Activated CD4-positive, alpha-beta T cell treated with anti-CD3 and anti-CD28 coated beads, Interleukin-2, Interleukin-6, amounts not matched to agents 100 ng/mL and 50 ng/mL, durations not matched to agents 16 hours and 8 hours (primary cell): Measurements from ENCODE around the gene ZNF610.
"Not testable (repeated sequence)": the region's sequence is repeated elsewhere in the genome, so short reads cannot be mapped to it uniquely, and the experiment has no call there.

ENCODE experiments used
- DNase-seq: peaks from one replicate; pipeline ENCODE4 v3.0.0-alpha.2; 2020

The ZNF610 gene

GRCh38 chr19:52336117-52336790 is at the start of gene ZNF610:
TSS of gene ZNF610 (plus strand) at chr19:52336243. CDS start at chr19:52349173, 12,930 bp downstream.
- DNase-seq, result peak; percentile 84

DNA sequence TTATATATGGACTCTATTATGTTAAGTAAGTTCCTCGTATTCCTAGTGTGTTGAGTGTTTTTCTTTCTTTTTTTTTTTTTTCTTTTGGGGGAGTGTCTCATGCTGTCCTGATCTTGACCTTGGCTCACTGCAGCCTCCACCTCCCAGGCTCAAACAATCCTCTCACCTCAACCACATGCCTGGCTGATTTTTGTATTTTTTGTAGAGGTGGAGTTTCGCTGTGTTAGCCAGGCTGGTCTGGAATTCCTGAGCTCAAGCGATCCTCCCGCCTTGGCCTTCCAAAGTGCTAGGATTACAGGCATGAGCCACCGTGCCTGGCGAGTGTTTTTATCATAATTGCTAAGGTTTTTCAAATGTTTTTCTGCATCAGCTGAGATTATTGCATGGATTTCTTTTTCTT is 49.8 kb upstream of the ZNF610 start:
- no peak for DNase-seq

- DNase-seq, result no peak
Measured at GRCh38 chr19:52291781-52292180, 44.3 kb upstream of the ZNF610 start.

DNA sequence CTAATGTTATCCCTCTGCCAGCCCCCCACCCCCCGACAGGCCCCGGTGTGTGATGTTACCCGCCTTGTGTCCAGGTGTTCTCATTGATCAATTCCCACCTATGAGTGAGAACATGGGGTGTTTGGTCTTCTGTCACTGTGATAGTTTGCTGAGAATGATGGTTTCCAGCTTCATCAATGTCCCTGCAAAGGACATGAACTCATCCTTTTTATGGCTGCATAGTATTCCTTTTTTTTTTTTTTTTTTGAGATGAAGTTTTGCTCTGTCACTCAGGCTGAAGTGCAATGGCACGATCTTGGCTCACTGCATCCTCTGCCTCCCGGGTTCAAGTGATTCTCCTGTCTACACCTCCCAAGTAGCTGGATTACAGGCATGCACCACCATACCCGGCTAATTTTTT is 43.1 kb upstream of the ZNF610 start:
- DNase-seq, result not testable (repeated sequence)

DNA sequence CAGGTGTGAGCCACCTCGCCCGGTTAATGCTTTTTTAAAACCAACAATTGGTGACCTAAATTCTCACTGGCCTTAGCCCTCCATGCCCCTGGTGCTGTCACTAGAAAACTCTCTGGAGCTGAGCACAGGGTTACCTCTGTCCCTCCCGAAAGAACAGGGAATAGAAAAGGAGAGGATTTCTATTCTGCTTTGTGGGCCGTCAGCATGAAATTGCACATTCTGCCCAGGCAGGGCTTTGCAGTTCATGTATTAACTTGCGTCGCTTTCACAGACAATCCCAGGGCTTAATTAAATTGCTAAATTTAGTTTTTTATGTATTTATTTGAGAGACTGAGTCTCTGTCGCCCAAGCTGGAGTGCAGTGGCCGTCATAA is 39.7 kb upstream of the ZNF610 start:
- no peak for DNase-seq

- DNase-seq, result peak; percentile 80
Measured at GRCh38 chr19:52296773-52297600, 39.1 kb upstream of the ZNF610 start, which contains the start of gene ZNF480. TSS of gene ZNF480 (plus strand) at chr19:52297169. CDS start at chr19:52300413, 3,244 bp downstream.

DNA sequence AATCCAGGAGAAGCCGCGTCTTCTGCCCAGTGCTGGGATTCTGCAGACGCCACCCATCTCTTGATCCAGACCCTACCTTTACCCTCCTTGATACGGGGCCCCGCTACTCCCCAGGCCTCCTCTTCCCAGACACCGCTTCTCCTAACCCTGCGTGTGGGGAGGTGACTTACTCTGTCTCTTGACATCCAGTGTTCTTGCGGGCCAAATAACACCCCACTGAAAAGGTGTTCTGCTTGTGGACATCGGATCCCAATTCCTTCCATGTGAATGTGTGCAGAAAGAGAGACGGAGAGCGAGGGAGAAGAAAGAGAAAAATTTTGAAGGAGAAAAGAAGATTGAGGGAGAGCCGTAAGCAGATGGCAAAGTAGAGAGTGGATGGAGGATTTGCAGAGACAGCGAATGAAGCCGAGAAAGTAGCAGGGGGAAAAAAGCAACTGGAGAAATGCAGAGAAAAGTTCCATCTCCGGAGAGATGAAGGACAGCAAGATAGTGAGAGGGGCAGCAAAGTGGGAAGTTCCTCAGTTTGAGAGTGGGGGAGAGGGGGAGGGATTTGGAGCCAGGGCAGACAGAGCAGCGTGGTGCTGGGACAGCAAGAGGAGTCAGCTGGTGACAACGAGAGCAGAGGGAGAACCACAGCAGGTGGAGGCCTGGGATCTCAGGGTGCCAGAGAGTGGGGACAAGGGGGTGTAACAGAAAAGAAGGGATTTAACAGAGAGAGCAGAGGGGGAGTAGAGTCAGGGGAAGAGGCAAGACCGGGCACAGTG is 38.3 kb upstream of the ZNF610 start:
- no peak for DNase-seq

DNA sequence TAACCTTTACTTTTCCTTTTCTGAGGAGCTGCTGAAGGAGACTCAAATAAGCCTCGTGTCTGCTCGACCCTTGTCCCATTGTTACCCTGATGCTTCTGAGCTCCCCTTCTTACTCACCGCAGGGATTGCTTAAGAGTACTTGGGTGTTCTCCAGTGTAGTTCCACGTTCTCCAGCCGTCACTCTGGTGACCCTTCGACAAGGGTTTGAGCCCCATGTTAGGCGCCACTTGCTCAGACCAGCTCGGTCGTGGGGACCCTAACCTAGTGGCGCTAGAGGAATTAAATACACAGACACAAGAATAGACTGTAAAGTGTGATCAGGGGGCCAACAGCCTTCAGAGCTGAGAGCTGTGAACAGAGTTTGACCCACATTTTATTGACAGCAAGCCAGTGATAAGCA is 28.8 kb upstream of the ZNF610 start:
- no peak for DNase-seq

- DNase-seq, result no peak
Measured at GRCh38 chr19:52322429-52322828, 13.6 kb upstream of the ZNF610 start.

- no peak for DNase-seq
Measured at GRCh38 chr19:52331757-52332156, 4.3 kb upstream of the ZNF610 start.

- DNase-seq, result no peak
Measured at GRCh38 chr19:52335768-52336116, 301 bp upstream of the ZNF610 start.

DNA sequence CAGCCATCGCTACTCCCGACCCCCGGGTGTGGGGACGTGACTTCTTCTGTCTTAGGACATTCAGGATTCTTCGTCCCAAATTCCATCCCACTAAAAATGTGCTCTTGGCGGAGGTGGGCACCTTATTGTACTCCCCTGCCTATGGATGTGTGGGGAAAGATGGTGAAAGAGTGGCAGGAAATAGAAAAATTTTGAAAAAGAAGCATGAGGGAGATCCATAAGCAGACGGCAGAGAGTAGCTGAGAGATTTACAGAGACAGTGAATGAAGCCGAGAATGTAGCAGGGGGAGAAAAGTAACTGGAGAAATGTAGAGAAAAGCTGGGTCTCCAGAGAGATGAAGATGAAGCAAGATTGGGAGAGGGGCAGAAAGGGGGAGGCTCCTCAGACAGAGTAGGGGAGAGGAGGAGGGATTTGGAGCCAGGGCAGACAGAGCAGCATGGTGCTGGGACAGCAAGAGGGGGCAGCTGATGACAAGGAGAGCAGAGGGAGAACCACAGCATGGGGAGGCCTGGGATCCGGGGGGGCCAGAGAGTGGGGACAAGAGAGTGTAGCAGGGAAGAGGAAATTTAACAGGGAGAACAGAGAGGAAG is 843 bp downstream of the ZNF610 start:
- no peak for DNase-seq

- not testable (repeated sequence) for DNase-seq
Measured at GRCh38 chr19:52339022-52339421, 3.0 kb downstream of the ZNF610 start.

DNA sequence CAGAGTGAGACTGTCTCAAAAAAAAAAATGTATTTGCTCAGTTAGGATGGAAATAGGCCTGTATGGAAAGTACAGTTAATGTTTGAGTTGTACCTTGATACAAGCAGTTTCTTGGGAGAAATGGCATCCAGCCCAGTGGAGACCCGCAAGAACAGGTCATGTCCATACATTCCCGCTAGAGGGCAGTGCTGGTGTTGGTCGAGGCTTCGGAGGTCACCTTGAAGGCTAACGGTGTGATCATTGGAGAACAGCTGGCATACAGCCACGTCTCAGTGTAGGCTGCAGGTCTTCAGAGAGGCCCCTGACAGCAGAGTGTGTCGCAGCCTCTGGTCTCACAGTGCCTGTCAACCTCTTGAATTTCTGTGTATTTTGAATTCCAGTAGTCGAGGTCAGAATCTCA is 7.5 kb downstream of the ZNF610 start:
- DNase-seq, result peak; percentile 43

GRCh38 chr19:52345162-52345561 is 9.1 kb downstream of the ZNF610 start:
- DNase-seq, result no peak

DNA sequence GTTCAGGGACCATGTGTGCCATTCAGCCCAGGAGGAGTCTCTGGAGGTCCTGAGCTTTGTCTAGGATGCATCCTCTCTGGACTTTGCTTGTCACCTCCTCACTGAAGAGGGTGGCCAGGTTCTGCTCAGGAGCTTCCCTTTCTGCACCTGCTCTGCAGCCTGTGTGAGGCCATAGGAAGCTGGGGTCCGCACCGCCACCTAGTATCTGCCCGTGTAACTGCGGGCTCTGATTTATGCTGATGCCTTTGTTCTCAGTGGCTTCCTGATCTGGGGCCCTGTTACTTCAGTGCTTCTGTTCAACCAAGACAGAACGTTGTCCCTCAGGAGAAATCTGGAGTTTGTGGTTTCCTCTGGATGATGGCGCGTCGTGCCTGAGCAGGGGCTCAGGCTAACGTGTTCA is 15.5 kb downstream of the ZNF610 start:
- DNase-seq, result no peak

DNA sequence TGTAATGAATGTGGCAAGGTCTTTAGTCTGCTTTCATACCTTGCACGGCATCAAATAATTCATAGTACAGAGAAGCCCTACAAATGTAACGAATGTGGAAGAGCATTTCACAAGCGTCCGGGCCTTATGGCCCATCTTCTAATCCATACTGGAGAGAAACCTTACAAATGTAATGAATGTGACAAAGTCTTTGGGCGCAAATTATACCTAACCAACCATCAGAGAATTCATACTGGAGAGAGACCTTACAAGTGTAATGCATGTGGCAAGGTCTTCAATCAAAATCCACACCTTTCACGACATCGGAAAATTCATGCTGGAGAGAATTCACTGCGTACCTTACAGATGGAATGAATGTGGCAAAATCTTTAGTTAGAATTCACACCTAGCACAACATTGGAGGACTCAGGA is 30.4 kb downstream of the ZNF610 start:
- DNase-seq, result no peak

DNA sequence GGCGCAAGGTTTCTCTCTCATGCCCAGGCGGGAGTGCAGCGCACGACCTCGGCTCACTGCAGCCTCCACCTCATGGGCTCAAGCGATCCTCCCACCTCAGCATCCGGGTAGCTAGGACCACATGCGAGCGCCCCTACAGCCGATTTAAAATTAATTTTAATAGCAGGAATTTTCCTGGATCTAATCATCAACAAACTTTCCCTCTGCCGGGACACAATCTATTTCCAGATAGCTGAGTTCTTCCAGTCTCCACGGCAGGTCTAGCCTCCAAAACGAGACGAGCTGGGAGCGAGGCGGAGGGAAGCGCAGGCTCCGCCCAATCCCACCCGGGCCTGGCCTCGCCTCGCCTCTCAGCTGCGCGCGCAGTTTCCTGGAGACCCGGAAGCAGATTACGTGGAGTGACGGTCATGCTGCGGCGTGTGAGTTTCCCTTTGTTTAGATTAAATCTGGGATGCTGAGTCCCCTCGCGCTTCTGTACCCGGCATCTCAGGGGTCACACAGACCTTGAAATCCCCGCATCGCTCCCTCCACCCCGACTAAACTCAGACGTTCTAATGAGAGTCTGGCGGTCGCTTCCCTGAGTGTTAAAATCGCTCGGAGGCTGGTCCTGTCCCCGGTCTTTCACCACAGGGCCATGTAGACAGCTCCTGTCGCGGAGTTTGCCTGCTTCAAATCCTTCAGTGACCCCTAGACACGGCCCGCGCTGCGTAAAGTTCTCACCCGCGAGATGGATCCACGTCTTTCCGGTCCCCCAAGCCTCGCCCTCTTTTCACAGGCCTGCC is 33.7 kb downstream of the ZNF610 start, which contains the start of gene ZNF880:
TSS of gene ZNF880 (plus strand) at position 365 of the 782 bp plus-strand sequence. CDS start at position 408, 43 bp downstream.
- peak; percentile 86 for DNase-seq

GRCh38 chr19:52370341-52370710 is 34.3 kb downstream of the ZNF610 start:
- DNase-seq, result no peak

DNA sequence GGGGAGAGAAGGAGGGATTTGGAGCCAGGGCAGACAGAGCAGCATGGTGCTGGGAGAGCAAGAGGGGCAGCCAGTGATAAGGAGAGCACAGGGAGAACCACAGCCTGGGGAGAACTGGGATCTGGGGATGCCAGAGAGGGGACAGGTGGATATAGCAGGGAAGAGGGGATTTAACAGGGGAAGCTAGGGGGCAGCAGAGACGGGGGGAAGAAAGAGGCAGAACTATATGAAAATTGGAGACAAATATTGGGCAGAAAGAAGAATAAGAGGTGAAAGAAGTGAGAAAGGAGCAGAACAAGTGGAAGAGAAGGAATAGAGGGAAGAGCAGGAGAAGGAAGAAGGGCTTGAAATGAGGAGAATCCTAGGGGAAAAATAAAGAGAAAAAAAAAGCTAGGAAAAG is 55.1 kb downstream of the ZNF610 start:
- no peak for DNase-seq

DNA sequence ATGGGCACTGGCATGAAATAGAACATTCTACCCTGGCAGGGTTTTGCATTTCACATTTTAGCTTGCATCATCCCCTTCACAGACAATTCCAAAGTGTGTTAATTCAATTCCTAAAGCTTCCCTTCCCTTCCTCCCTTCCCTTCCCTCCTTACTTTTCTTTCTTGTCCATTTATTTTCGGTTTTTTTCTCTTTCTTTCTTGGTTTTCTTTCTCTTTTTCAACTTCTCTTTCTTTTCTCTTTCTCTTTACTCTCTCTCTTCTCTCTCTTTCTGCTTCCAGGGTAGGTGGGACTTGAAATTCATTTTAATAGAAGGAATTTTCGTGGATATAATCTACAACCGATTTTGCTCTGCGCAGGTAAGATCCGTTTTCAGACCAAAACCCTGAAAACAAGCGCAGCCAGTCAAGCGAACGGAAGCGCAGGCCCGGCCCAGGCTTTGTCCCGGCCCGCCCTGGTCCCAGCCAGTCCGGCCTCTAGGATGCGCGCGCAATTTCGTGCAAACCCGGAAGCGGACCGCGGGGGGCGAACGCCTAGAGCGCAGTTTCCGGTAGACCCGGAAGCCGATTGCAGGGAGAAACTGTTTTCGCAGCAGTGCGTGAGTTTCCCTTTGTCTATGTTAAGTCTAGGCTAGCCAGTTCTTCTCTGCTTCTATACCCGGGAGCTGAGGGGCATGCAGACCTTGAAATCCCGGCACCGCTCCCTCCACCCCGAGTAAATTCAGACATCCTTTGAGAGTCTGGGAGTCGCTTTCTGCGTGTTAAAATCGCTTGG is 61.5 kb downstream of the ZNF610 start, which contains the start of gene ZNF528:
TSS of gene ZNF528 (plus strand) at position 540 of the 771 bp plus-strand sequence. CDS start 4,165 bp downstream, outside the sequence.
- peak; percentile 89 for DNase-seq
